Thymus (tissue), 11 donors: Measurements from ENCODE around the gene NOC4L. TPM values are rescaled to one million over a fixed set of nuclear protein-coding genes. Genes with fewer than 3 reads are reported as not detected.

ENCODE experiments used
- DNase-seq, 9 donors: peaks; one replicate each; pipeline ENCODE4 v3.0.0-alpha.2; 2013; ENCODE audit warnings: low spot score in 9 of 9, low read depth in 6 of 9, missing footprints in 1 of 9
- H3K27ac ChIP-seq, 2 donors: one replicate each; pipeline ENCODE4 v1.5.1; 2013; ENCODE audit warnings: control low read depth in 1 of 2, low read depth in 1 of 2, low read length in 1 of 2, mild to moderate bottlenecking in 1 of 2, moderate library complexity in 1 of 2
- H3K27me3 ChIP-seq, 2 donors: one replicate each; pipeline ENCODE4 v1.5.1; 2013; ENCODE audit warnings: low read length in 1 of 2; ENCODE audit not compliant: control insufficient read depth in 2 of 2, insufficient read depth in 1 of 2
- H3K36me3 ChIP-seq, 2 donors: one replicate each; pipeline ENCODE4 v1.5.1; 2013; ENCODE audit warnings: low read length in 1 of 2, mild to moderate bottlenecking in 1 of 2, moderate library complexity in 1 of 2; ENCODE audit not compliant: control insufficient read depth in 2 of 2, insufficient read depth in 2 of 2
- H3K4me1 ChIP-seq, 2 donors: one replicate each; pipeline ENCODE4 v1.5.1; 2013; ENCODE audit warnings: low read length in 2 of 2; ENCODE audit not compliant: control insufficient read depth in 2 of 2, insufficient read depth in 2 of 2
- H3K4me3 ChIP-seq, 2 donors: one replicate each; pipeline ENCODE4 v1.5.1; 2013; ENCODE audit warnings: low read length in 2 of 2, control low read depth in 1 of 2, mild to moderate bottlenecking in 1 of 2
- H3K9me3 ChIP-seq, 2 donors: one replicate each; pipeline ENCODE4 v1.5.1; 2013; ENCODE audit warnings: low read length in 1 of 2, mild to moderate bottlenecking in 1 of 2; ENCODE audit not compliant: control insufficient read depth in 2 of 2, insufficient read depth in 1 of 2
- WGBS: extraction: QIAGEN DNeasy Blood & Tissue Kit; methylation state at CpG from one replicate; pipeline ENCODE4 v1.1.7; 2013; 5-methylcytosine and 5-hydroxymethylcytosine counted together
- polyA plus RNA-seq: library from polyadenylated mRNA; stranded (reverse); fragments of 200-250 nt; gene quantifications from one replicate; pipeline ENCODE4 v1.2.3, GENCODE V29; 2013
- total RNA-seq: library from RNA; stranded (reverse); fragments of 120-200 nt; gene quantifications from one replicate; pipeline ENCODE4 v1.2.4, GENCODE V29; 2013
- donor health status: healthy.

The NOC4L gene
- total and polyA plus RNA-seq, 2 donors, result 9.3 to 41.6 TPM

DNA sequence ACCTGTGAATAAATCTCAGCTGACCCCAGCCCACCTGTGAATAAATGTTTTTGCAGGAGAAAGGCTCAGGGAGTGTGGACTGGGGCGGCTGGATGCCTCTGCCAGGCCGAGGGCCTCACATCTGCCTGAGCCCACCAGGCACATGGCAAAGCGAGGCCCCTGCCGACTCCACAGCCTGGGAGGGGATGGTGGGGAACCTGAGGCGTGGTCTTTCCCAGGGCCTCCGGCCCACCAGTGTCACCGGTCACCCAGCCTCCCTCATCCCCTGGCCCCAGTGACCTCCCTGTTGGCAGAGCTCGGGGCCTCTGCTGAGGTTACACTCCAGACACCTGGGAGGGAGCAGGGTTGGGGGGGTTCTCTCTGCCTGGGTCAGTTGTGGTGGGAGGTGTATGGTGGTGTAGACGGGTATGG is 8.2 kb downstream of the NOC4L start:
- peaks cover 2 to 6% of the 10 kb centered on the region in 2 donors for H3K9me3 ChIP-seq
- DNase-seq, result no peak
- no peak overlapping the region for H3K4me3 ChIP-seq
- peaks cover 0 to 7% of the 10 kb centered on the region in 2 donors for H3K4me1 ChIP-seq
- H3K36me3 ChIP-seq, result peaks cover 31 to 32% of the 10 kb centered on the region in 2 donors
- H3K27ac ChIP-seq, result no peak overlapping the region
- no peaks in the 10 kb centered on the region for H3K27me3 ChIP-seq
- WGBS, result 97% methylated on average over 9 of the region's 9 CpGs

GRCh38 chr12:132152953-132153352 is 8.7 kb downstream of the NOC4L start:
- WGBS, result 98% methylated on average over 20 of the region's 20 CpGs
- no peaks in the 10 kb centered on the region for H3K27me3 ChIP-seq
- no peak overlapping the region for H3K4me3 ChIP-seq
- no peak for DNase-seq
- H3K36me3 ChIP-seq, result peaks cover 30 to 31% of the 10 kb centered on the region in 2 donors
- H3K9me3 ChIP-seq, result peaks cover 2 to 6% of the 10 kb centered on the region in 2 donors
- peaks cover 0 to 7% of the 10 kb centered on the region in 2 donors for H3K4me1 ChIP-seq
- no peak overlapping the region for H3K27ac ChIP-seq

GRCh38 chr12:132153501-132154340 is 9.5 kb downstream of the NOC4L start:
- 52% methylated on average over 41 of the region's 41 CpGs for WGBS
- Histone ChIP-seq H3K27ac (no peak overlapping the region), H3K27me3 (no peaks in the 10 kb centered on the region), H3K4me3 (no peak overlapping the region), H3K36me3 (peaks cover 27 to 30% of the 10 kb centered on the region in 2 donors), H3K4me1 (peaks cover 0 to 7% of the 10 kb centered on the region in 2 donors), H3K9me3 (peaks cover 2 to 6% of the 10 kb centered on the region in 2 donors)
- DNase-seq, result peak; percentile 42 to 89 (median 65)

DNA sequence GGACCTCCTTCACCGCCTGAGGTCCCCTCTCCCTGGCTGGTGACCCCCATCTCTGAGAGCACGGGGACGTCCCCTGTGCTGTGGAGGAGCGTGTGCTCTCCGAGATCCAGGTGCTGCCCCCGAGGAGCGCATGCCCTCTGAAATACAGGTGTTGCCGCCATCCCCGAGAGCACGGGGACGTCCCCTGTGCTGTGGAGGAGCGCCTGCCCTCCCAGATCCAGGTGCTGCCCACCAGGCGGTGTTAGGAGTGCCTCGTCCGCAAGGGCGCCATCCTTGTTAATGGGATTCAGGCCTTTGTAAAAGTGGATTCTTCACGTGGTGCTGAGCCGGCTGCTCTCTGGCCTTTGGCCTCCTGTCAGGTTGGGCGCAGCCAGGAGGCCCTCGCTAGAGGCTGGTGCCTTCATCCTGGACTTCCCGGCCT is 10.1 kb downstream of the NOC4L start:
- no peak overlapping the region for H3K4me3 ChIP-seq
- DNase-seq, result no peak
- no peak overlapping the region for H3K27ac ChIP-seq
- H3K4me1 ChIP-seq, result peaks cover 0 to 11% of the 10 kb centered on the region in 2 donors
- H3K9me3 ChIP-seq, result peaks cover 2 to 6% of the 10 kb centered on the region in 2 donors
- 80% methylated on average over 21 of the region's 21 CpGs for WGBS
- peaks cover 27 to 30% of the 10 kb centered on the region in 2 donors for H3K36me3 ChIP-seq
- no peaks in the 10 kb centered on the region for H3K27me3 ChIP-seq

GRCh38 chr12:132154941-132155770 is 10.9 kb downstream of the NOC4L start:
- H3K36me3 ChIP-seq, result peaks cover 27 to 30% of the 10 kb centered on the region in 2 donors
- no peak for DNase-seq
- no peak overlapping the region for H3K4me3 ChIP-seq
- H3K4me1 ChIP-seq, result peaks cover 0 to 11% of the 10 kb centered on the region in 2 donors
- H3K27ac ChIP-seq, result no peak overlapping the region
- WGBS, result 92% methylated on average over 51 of the region's 51 CpGs
- no peaks in the 10 kb centered on the region for H3K27me3 ChIP-seq
- peaks cover 2 to 6% of the 10 kb centered on the region in 2 donors for H3K9me3 ChIP-seq

DNA sequence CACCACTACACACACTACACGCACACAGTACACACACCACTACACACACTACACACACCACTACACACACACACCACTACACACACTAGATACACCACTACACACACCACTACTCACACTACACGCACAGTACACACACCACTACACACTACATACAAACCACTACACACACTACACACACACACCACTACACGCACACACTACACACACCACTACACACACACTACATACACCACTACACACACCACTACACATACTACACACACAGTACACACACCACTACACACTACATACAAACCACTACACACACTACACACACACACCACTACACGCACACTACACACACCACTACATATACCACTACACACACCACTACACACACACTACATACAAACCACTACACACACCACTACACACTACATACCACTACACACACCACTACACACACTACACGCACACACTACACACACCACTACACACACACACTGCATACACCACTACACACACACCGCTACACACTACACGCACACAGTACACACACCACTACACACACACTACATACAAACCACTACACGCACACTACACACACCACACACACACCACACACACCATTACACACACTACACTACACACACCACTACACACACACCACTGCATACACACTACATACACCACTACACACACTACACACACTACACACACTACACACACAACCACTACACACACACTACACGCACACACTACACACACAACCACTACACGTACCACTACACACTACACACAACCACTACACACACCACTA is 11.7 kb downstream of the NOC4L start:
- WGBS, result 96% methylated on average over 10 of the region's 10 CpGs
- Histone ChIP-seq H3K27ac (no peak overlapping the region), H3K9me3 (peaks cover 2 to 6% of the 10 kb centered on the region in 2 donors)

GRCh38 chr12:132156573-132157325 is 12.5 kb downstream of the NOC4L start:
- H3K9me3 ChIP-seq, result peaks cover 2 to 6% of the 10 kb centered on the region in 2 donors
- peaks cover 0 to 11% of the 10 kb centered on the region in 2 donors for H3K4me1 ChIP-seq
- no peak overlapping the region for H3K27ac ChIP-seq
- DNase-seq, result no peak
- 86% methylated on average over 8 of the region's 8 CpGs for WGBS
- no peak overlapping the region for H3K4me3 ChIP-seq
- H3K27me3 ChIP-seq, result no peaks in the 10 kb centered on the region
- H3K36me3 ChIP-seq, result peaks cover 16 to 18% of the 10 kb centered on the region in 2 donors

More for the DNA sequence above, 11.7 kb downstream of the NOC4L start:
- H3K36me3 ChIP-seq, result peaks cover 24 to 26% of the 10 kb centered on the region in 2 donors
- DNase-seq, result no peak
- H3K4me3 ChIP-seq, result no peak overlapping the region
- peaks cover 0 to 11% of the 10 kb centered on the region in 2 donors for H3K4me1 ChIP-seq
- H3K27me3 ChIP-seq, result no peaks in the 10 kb centered on the region
